GM12878 (cell line): ENCODE measurements around the gene ADAMTSL1. TPM values are rescaled to one million over a fixed set of nuclear protein-coding genes. Genes with fewer than 3 reads are reported as not detected.

ENCODE experiments used
- ATAC-seq: fragments of 200-7000 bp; cut with Tn5 transposase; 3 replicates; pipeline ENCODE4 v1.9.1; 2020; ENCODE audit warnings: mild to moderate bottlenecking, moderate library complexity
- BruUV-seq: library from RNA; stranded (reverse); fragments of 400-500 nt; replicated peaks from 2 replicates; lab custom pipeline; 2021; lab: Mats Ljungman, UMichigan
- CTCF ChIA-PET: fragments of 300-600 bp; sonication (Branson Sonifier 250); formaldehyde crosslinking; extraction: SDS; loops from one replicate; lab custom pipeline; 2021; ENCODE audit warnings: inconsistent platforms; lab: Yijun Ruan, JAX
- POLR2A ChIA-PET: fragments of 350-600 bp; formaldehyde crosslinking; extraction: SDS; loops from one replicate; lab custom pipeline; 2021; ENCODE audit warnings: inconsistent platforms; lab: Charles Lee
- RAD21 ChIA-PET: fragments of 300-600 bp; sonication (Branson Sonifier 250); formaldehyde crosslinking; loops from one replicate; lab custom pipeline; 2023; ENCODE audit warnings: antibody characterized with exemption; ENCODE audit not compliant: unreplicated experiment; lab: Charles Lee
- SMC1A ChIA-PET: fragments of 300-600 bp; sonication (Branson Sonifier 250); formaldehyde crosslinking; loops from one replicate; lab custom pipeline; 2023; ENCODE audit not compliant: unreplicated experiment, uncharacterized antibody; lab: Charles Lee
- DNase-seq: peaks from one replicate; pipeline ENCODE4 v3.0.0-alpha.2; 2011; ENCODE audit warnings: low read depth, low spot score
- FAIRE-seq: peaks from 3 replicates; lab custom pipeline; 2011; peaks lifted over from hg19 to GRCh38; lab: Jason Lieb, UNC
- H2AFZ ChIP-seq: 2 replicates; pipeline ENCODE4 v1.6.0; 2011; ENCODE audit warnings: low read depth, low read length, control low read depth; ENCODE audit not compliant: control insufficient read depth
- H3K27ac ChIP-seq: 2 replicates; pipeline ENCODE4 v1.5.1; 2011; ENCODE audit warnings: control low read depth; ENCODE audit not compliant: control insufficient read depth, insufficient read depth
- H3K27me3 ChIP-seq, 2 experiments: replicated peaks in 1 of 2; 2 replicates each; pipeline versions ENCODE4 v1.6.0 to v1.6.1; 2011; ENCODE audit warnings: low read length in 1 of 2; ENCODE audit not compliant: control insufficient read depth in 2 of 2, insufficient read depth in 2 of 2
- H3K36me3 ChIP-seq, 2 experiments: 2 replicates each; pipeline ENCODE4 v1.5.1; 2011; ENCODE audit warnings: low read length in 1 of 2; ENCODE audit not compliant: control insufficient read depth in 2 of 2, insufficient read depth in 2 of 2
- H3K4me1 ChIP-seq: 2 replicates; pipeline ENCODE4 v1.6.1; 2011; ENCODE audit warnings: mild to moderate bottlenecking, low read length, moderate library complexity, mixed read lengths; ENCODE audit not compliant: control insufficient read depth, insufficient read depth
- H3K4me2 ChIP-seq: 2 replicates; pipeline ENCODE4 v1.6.0; 2011; ENCODE audit warnings: control low read depth; ENCODE audit not compliant: control insufficient read depth, insufficient read depth
- H3K4me3 ChIP-seq: fragments of 200-600 bp; sonication (generic); 2 replicates; pipeline ENCODE4 v1.5.1; 2016
- H3K79me2 ChIP-seq: 2 replicates; pipeline ENCODE4 v1.6.0; 2011; ENCODE audit warnings: low read length; ENCODE audit not compliant: control insufficient read depth, insufficient read depth
- H3K9ac ChIP-seq: 2 replicates; pipeline ENCODE4 v1.8.0; 2011; ENCODE audit warnings: low read length, control low read depth, mixed read lengths; ENCODE audit not compliant: control insufficient read depth, insufficient read depth
- H3K9me3 ChIP-seq: replicated peaks from 3 replicates; pipeline ENCODE4 v1.5.1; 2011; ENCODE audit warnings: mild to moderate bottlenecking, low read length; ENCODE audit not compliant: control insufficient read depth, insufficient read depth
- H4K20me1 ChIP-seq: 2 replicates; pipeline ENCODE4 v1.6.0; 2011; ENCODE audit not compliant: control insufficient read depth, insufficient read depth
- BCL11A ChIP-seq: IDR thresholded peaks from 2 replicates; pipeline ENCODE4 v1.6.1; 2011; ENCODE audit warnings: low read depth, low read length
- CHD1 ChIP-seq: IDR thresholded peaks from 2 replicates; pipeline ENCODE4 v1.6.1; 2012; ENCODE audit warnings: low read depth, low read length, improper control_type of control experiment
- E2F8 ChIP-seq: fragments of 450-650 bp; IDR thresholded peaks from 2 replicates; pipeline ENCODE4 v1.6.1; 2018; ENCODE audit warnings: mild to moderate bottlenecking, low read depth, moderate library complexity; ENCODE audit not compliant: partially characterized antibody
- IKZF2 ChIP-seq, 2 experiments: fragments of 450-650 bp; IDR thresholded peaks; 2 replicates each; pipeline ENCODE4 v1.6.1; 2017; ENCODE audit warnings: mild to moderate bottlenecking in 2 of 2, moderate library complexity in 2 of 2
- NFXL1 ChIP-seq: fragments of 450-650 bp; IDR thresholded peaks from 2 replicates; pipeline ENCODE4 v1.6.1; 2017; ENCODE audit warnings: antibody characterized with exemption, mild to moderate bottlenecking, borderline replicate concordance
- ZBED1 ChIP-seq: IDR thresholded peaks from 2 replicates; pipeline ENCODE4 v1.6.1; 2016; ENCODE audit warnings: borderline replicate concordance
- ZNF24 ChIP-seq: fragments of 450-650 bp; IDR thresholded peaks from 2 replicates; pipeline ENCODE4 v1.6.1; 2017; ENCODE audit warnings: antibody characterized with exemption, mild to moderate bottlenecking
- ZZZ3 ChIP-seq: IDR thresholded peaks from 2 replicates; pipeline ENCODE4 v1.6.1; 2011; ENCODE audit warnings: low read depth; ENCODE audit not compliant: control insufficient read depth, insufficient read length
- WGBS: methylation state at CpG from one replicate; pipeline ENCODE4 v1.1.6; 2016; ENCODE audit warnings: low lambda C conversion rate; ENCODE audit not compliant: insufficient replicate concordance, insufficient coverage; ENCODE audit errors: missing lambda C conversion rate; 5-methylcytosine and 5-hydroxymethylcytosine counted together
- in situ Hi-C: fragments of 300-500 bp; cut with MboI; formaldehyde crosslinking; loops from 9 replicates; pipeline ENCODE4 v1.14.3; 2018; ENCODE audit warnings: mixed read lengths
- intact Hi-C: fragments of 100-400 bp; cut with micrococcal nuclease; formaldehyde crosslinking; loops from one replicate; pipeline ENCODE4 v1.14.2; 2022; ENCODE audit not compliant: unreplicated experiment
- polyA plus RNA-seq, 11 experiments: library from polyadenylated mRNA; depleted of rRNA in 4 of 11; unstranded in 6 of 11; stranded (reverse) in 5 of 11; fragments of >200 nt; fragmentation: Nextera tagmentation in 4 of 11; fragmentation: Illumina TruSeq in 1 of 11; extraction: Ambion mirVana in 4 of 11; extraction: Trizol in 1 of 11; gene quantifications; 1 replicate in 1 of 11; 2 replicates in 10 of 11; pipeline versions ENCODE4 v1.2.1 to v1.2.3, GENCODE V29; 2011 to 2016; ENCODE audit warnings: inconsistent platforms in 2 of 11, missing spikeins in 2 of 11, low read depth in 1 of 11
- total RNA-seq, 4 experiments: library from RNA; depleted of rRNA in 3 of 4; stranded (reverse); fragments of >200 nt in 3 of 4; fragmentation: Illumina TruSeq in 1 of 4; extraction: Trizol in 1 of 4; gene quantifications; 2 replicates each; pipeline versions ENCODE4 v1.2.1 to v1.2.3, GENCODE V29; 2013 to 2021
- TF ChIP-seq, protein P1 (sequence below): fragments of 150-350 bp; IDR thresholded peaks from 2 replicates; pipeline ENCODE4 v1.6.1; 2014; ENCODE audit warnings: mild to moderate bottlenecking, low read depth, low read length

ADAMTSL1 gene
- total and polyA plus RNA-seq, 10 of the 15 experiments (the other 5 are each of a cell fraction or from before 2014, with no cell fraction given): 0.01 to 0.10 (median 0.07) TPM; not detected in 6

DNA sequence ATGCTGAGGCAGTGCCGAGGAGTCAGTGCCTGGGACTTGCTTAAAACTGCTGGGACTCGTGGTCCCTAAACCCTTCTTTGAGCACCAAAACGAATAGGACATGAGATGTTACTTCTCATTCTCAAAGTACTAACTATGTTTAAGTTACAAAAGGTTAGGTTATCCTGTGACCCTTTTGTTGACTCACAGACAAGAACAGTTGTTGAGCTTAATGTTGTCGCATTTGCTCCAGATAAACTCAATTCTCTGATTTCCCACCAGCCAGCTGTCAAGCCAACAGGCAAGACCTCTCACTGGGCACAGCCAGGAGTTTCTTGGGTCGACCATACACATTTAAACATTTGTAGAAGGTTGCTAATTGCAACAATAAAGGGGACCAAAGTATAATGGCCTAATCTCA, 249.4 kb downstream of the ADAMTSL1 start:
- Histone ChIP-seq H3K79me2 (no peaks in the 10 kb centered on the region), H3K4me1 (no peaks in the 10 kb centered on the region), H4K20me1 (no peaks in the 10 kb centered on the region), H3K36me3 (no peaks in the 10 kb centered on the region), H3K9me3 (no peaks in the 10 kb centered on the region), H3K27ac (no peak overlapping the region), H3K9ac (no peak overlapping the region), H2AFZ (no peak overlapping the region), H3K4me2 (no peak overlapping the region), H3K27me3 (no peaks in the 10 kb centered on the region), H3K4me3 (no peak overlapping the region)
- ATAC-seq: no peak
- TF ChIP-seq, protein P1, sequence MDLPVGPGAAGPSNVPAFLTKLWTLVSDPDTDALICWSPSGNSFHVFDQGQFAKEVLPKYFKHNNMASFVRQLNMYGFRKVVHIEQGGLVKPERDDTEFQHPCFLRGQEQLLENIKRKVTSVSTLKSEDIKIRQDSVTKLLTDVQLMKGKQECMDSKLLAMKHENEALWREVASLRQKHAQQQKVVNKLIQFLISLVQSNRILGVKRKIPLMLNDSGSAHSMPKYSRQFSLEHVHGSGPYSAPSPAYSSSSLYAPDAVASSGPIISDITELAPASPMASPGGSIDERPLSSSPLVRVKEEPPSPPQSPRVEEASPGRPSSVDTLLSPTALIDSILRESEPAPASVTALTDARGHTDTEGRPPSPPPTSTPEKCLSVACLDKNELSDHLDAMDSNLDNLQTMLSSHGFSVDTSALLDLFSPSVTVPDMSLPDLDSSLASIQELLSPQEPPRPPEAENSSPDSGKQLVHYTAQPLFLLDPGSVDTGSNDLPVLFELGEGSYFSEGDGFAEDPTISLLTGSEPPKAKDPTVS: no peak
- TF ChIP-seq ZBED1: no peak
- no peak for TF ChIP-seq IKZF2 (IDR thresholded peaks at IDR 0.05)
- no peak for TF ChIP-seq ZZZ3
- TF ChIP-seq E2F8: no peak
- no peak for TF ChIP-seq NFXL1
- no peak for TF ChIP-seq BCL11A
- TF ChIP-seq CHD1: no peak
- TF ChIP-seq ZNF24: no peak
- FAIRE-seq: no peak
- no peak for DNase-seq
- in situ Hi-C loops: no loop called here
- SMC1A ChIA-PET: no interaction called here
- POLR2A ChIA-PET: no interaction called here
- 25% methylated on average over 5 of the region's 5 CpGs for WGBS
- CTCF ChIA-PET: no interaction called here
- RAD21 ChIA-PET: no interaction called here
- no TSS peak for BruUV-seq
- intact Hi-C loops: no loop called here
